ENCODE results near the gene LGI4.

DNA sequence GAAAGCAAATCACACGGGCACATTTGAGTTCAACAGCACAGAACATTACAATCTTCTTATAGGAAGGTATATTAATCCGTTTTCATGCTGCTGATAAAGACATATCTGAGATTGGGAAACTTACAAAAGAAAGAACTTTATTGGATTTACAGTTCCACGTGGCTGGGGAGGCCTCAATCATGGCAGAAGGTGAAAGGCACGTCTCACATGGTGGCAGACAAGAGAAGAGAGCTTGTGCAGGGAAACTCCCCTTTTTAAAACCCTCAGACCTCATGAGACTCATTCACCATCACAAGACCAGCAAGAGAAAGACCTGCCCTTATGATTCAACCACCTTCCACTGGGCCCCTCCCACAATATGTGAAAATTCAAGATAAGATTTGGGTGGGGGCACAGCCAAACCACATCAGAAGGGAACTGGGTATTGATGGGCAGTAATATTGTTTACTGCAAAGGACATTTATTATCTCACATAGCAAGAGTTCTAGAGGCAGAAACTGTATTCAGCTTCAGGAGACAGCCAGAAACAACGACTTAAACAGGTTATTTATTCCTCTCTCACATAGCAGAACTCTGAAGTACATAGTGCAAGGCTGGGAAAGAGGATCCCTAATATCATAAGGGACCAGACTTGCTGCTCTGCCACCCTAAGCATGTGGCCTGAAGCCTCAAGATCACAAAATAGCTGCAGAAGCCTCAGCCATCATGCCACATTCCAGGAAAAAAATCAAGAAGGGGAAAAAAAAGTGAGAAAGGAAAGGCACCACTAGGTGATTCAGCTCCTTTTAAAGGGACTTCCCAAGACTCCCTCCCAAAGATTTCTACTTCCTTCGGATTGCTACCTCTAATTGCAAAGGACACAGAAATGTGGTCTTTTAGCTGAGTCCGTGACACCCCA lies 42.8 kb upstream of the LGI4 start:
- TF ChIP-seq CTCF (conservative IDR thresholded peaks at IDR 0.05; ENCODE audit: low read depth, low read length), result no peak
- no peak for TF ChIP-seq EZH2 (IDR thresholded peaks at IDR 0.05; ENCODE audit: borderline replicate concordance, low read depth, low read length, poor library complexity, severe bottlenecking)

Data from A673 (cell line).